Measurements from ENCODE around the gene TIMM13. TPM values are rescaled to one million over a fixed set of nuclear protein-coding genes. Genes with fewer than 3 reads are reported as not detected.

Gene TIMM13
- total and polyA plus RNA-seq, 9 of the 15 experiments (the other 6 are each of a cell fraction or from before 2014, with no cell fraction given) = 17.6 to 215 (median 71.8) TPM

- CTCF ChIA-PET (ENCODE audit: low intra/inter-chr PET ratio) = no interaction called here
- no peaks in the 10 kb centered on the region; the same call in 1 of the 2 replicates for H3K9me3 ChIP-seq (replicated peaks; ENCODE audit: control insufficient read depth, insufficient read depth, low read depth, low read length)
- no peaks in the 10 kb centered on the region for H3K36me3 ChIP-seq (ENCODE audit: control insufficient read depth, insufficient read depth, low read length)
- H3K9ac ChIP-seq (ENCODE audit: insufficient read depth in 1 of 2, low read depth in 2 of 2, low read length in 2 of 2) = no peak overlapping the region
- intact Hi-C loops (cut with micrococcal nuclease) (no loop called here), in situ Hi-C loops (cut with MboI) (no loop called here)
- no peaks in the 10 kb centered on the region for H3K79me2 ChIP-seq (ENCODE audit: control insufficient read depth, insufficient read depth, low read length)
- H3K4me3 ChIP-seq = no peak overlapping the region
- POLR2A ChIA-PET = interaction anchor here (0.6 to 1.1 kb wide), 3 partner anchors 17 to 67 kb away, joined by 3 read pairs; no protein-coding TSS in a partner anchor
- H3K9me1 ChIP-seq (ENCODE audit: control insufficient read depth, insufficient read depth, low read length) = no peaks in the 10 kb centered on the region
- DNase-seq (ENCODE audit: extremely low read depth in 1 of 4, low spot score in 3 of 4) (peak in 1 of 4 experiments; percentile 3), ATAC-seq (no peak), FAIRE-seq (no peak)
- BruUV-seq (replicated peaks) = no TSS peak
- H3K4me2 ChIP-seq (ENCODE audit: insufficient read depth, low read length) = no peak overlapping the region
- no peak overlapping the region for H2AFZ ChIP-seq (ENCODE audit: low read depth, low read length)
- H3K27me3 ChIP-seq (ENCODE audit: control insufficient read depth in 2 of 2, insufficient read depth in 2 of 2, low read length in 2 of 2) = peaks cover 0 to 4% of the 10 kb centered on the region in 2 experiments; a peak in 2 of 5 replicates
- H3K4me1 ChIP-seq (replicated peaks in 1 of 2; ENCODE audit: control insufficient read depth in 2 of 2, insufficient read depth in 2 of 2, low read length in 2 of 2) = peaks cover 0 to 14% of the 10 kb centered on the region in 2 experiments; a peak in 2 of 5 replicates
- H3K27ac ChIP-seq (ENCODE audit: extremely low read depth, low read depth, low read length) = no peak overlapping the region
- 57% methylated on average over 7 of the region's 7 CpGs for WGBS (ENCODE audit: insufficient coverage, low coverage, missing lambda C conversion rate)
- no peaks in the 10 kb centered on the region for H4K20me1 ChIP-seq (replicated peaks; ENCODE audit: control insufficient read depth, insufficient read depth, low read length)
- TF ChIP-seq ZNF830 (CRISPR knock-in tag; IDR thresholded peaks at IDR 0.05) (no peak), BDP1 (IDR thresholded peaks at IDR 0.05; ENCODE audit: insufficient read depth, insufficient read length) (no peak), FOXA3 (CRISPR knock-in tag; conservative IDR thresholded peaks at IDR 0.05 in 1 of 2, IDR thresholded peaks at IDR 0.05 in 1 of 2) (no peak), KAT7 (CRISPR knock-in tag; IDR thresholded peaks at IDR 0.05; ENCODE audit: borderline replicate concordance) (no peak), HNRNPK (IDR thresholded peaks at IDR 0.05; ENCODE audit: low read depth, low read length, poor library complexity, severe bottlenecking) (no peak), SMAD1 (IDR thresholded peaks at IDR 0.05; ENCODE audit: low read depth, low read length, partially characterized antibody) (no peak), KDM1A (IDR thresholded peaks at IDR 0.05) (peak; percentile 13 to 20; a peak in 1 of 4 replicates), GATAD2A (IDR thresholded peaks at IDR 0.05) (no peak), POLR2G (IDR thresholded peaks at IDR 0.05; ENCODE audit: low read depth, low read length) (no peak), SMC3 (conservative IDR thresholded peaks at IDR 0.05; ENCODE audit: insufficient read depth, low read depth, low read length) (no peak), NCOA4 (IDR thresholded peaks at IDR 0.05; ENCODE audit: partially characterized antibody) (no peak), SMAD4 (CRISPR knock-in tag; conservative IDR thresholded peaks at IDR 0.05) (no peak), ADNP (tag; IDR thresholded peaks at IDR 0.05) (0 out of 2 replicates have a peak, but pooled peaks have one; percentile 25), RBM14 (IDR thresholded peaks at IDR 0.05; ENCODE audit: borderline replicate concordance, insufficient read depth, low read depth, low read length) (no peak), ARID1B (IDR thresholded peaks at IDR 0.05) (no peak)
- TF ChIP-seq, protein P1, sequence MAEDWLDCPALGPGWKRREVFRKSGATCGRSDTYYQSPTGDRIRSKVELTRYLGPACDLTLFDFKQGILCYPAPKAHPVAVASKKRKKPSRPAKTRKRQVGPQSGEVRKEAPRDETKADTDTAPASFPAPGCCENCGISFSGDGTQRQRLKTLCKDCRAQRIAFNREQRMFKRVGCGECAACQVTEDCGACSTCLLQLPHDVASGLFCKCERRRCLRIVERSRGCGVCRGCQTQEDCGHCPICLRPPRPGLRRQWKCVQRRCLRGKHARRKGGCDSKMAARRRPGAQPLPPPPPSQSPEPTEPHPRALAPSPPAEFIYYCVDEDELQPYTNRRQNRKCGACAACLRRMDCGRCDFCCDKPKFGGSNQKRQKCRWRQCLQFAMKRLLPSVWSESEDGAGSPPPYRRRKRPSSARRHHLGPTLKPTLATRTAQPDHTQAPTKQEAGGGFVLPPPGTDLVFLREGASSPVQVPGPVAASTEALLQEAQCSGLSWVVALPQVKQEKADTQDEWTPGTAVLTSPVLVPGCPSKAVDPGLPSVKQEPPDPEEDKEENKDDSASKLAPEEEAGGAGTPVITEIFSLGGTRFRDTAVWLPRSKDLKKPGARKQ (CRISPR knock-in tag; IDR thresholded peaks at IDR 0.05) = no peak
- TF ChIP-seq, protein P2, sequence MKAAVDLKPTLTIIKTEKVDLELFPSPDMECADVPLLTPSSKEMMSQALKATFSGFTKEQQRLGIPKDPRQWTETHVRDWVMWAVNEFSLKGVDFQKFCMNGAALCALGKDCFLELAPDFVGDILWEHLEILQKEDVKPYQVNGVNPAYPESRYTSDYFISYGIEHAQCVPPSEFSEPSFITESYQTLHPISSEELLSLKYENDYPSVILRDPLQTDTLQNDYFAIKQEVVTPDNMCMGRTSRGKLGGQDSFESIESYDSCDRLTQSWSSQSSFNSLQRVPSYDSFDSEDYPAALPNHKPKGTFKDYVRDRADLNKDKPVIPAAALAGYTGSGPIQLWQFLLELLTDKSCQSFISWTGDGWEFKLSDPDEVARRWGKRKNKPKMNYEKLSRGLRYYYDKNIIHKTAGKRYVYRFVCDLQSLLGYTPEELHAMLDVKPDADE (conservative IDR thresholded peaks at IDR 0.05; ENCODE audit: control insufficient read depth, low read depth, low read length) = no peak
- TF ChIP-seq, protein P3, sequence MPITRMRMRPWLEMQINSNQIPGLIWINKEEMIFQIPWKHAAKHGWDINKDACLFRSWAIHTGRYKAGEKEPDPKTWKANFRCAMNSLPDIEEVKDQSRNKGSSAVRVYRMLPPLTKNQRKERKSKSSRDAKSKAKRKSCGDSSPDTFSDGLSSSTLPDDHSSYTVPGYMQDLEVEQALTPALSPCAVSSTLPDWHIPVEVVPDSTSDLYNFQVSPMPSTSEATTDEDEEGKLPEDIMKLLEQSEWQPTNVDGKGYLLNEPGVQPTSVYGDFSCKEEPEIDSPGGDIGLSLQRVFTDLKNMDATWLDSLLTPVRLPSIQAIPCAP (CRISPR knock-in tag; IDR thresholded peaks at IDR 0.05; ENCODE audit: borderline replicate concordance) = no peak
Observed at GRCh38 chr19:2409352-2409912, 18.0 kb downstream of the TIMM13 start.

Measured in K562 (cell line).